HepG2 (cell line): Measurements from ENCODE around the gene ELP5. TPM values are rescaled to one million over a fixed set of nuclear protein-coding genes. Genes with fewer than 3 reads are reported as not detected.

Experiments used
- ARNTL ChIP-seq: sonication (generic); formaldehyde crosslinking; IDR thresholded peaks from 2 replicates; pipeline ENCODE4 v1.4.0; 2020; ENCODE audit warnings: mild to moderate bottlenecking, missing genetic modification reagents
- DNMT3B ChIP-seq: conservative IDR thresholded peaks from 2 replicates; pipeline ENCODE4 v1.6.1; 2016; ENCODE audit warnings: missing biosample characterization, control low read depth
- EED ChIP-seq: sonication (generic); formaldehyde crosslinking; IDR thresholded peaks from 2 replicates; pipeline ENCODE4 v1.5.0; 2020; ENCODE audit warnings: mild to moderate bottlenecking, missing genetic modification reagents
- EHMT2 ChIP-seq: fragments of 200-600 bp; sonication (generic); IDR thresholded peaks from 2 replicates; pipeline ENCODE4 v1.7.0; 2017; ENCODE audit warnings: antibody characterized with exemption, low read depth, low read length, borderline replicate concordance
- HMG20A ChIP-seq: IDR thresholded peaks from 2 replicates; pipeline ENCODE4 v1.6.1; 2016; ENCODE audit warnings: borderline replicate concordance
- MZF1 ChIP-seq: sonication (generic); formaldehyde crosslinking; IDR thresholded peaks from 2 replicates; pipeline ENCODE4 v1.8.1; 2023; ENCODE audit warnings: mild to moderate bottlenecking, missing genetic modification reagents, borderline replicate concordance
- PCBP1 ChIP-seq: fragments of 200-400 bp; formaldehyde crosslinking; IDR thresholded peaks from 2 replicates; pipeline ENCODE4 v1.6.1; 2017; ENCODE audit warnings: mild to moderate bottlenecking, low read depth, low read length, borderline replicate concordance
- PHF8 ChIP-seq: sonication (generic); formaldehyde crosslinking; IDR thresholded peaks from 2 replicates; pipeline ENCODE4 v1.5.0; 2020; ENCODE audit warnings: missing genetic modification reagents
- RBFOX2 ChIP-seq: fragments of 200-400 bp; formaldehyde crosslinking; IDR thresholded peaks from 2 replicates; pipeline ENCODE4 v1.6.1; 2017; ENCODE audit warnings: low read depth, mild to moderate bottlenecking, low read length
- YEATS4 ChIP-seq: sonication (generic); formaldehyde crosslinking; IDR thresholded peaks from 2 replicates; pipeline ENCODE4 v1.4.0; 2020; ENCODE audit warnings: missing genetic modification reagents, borderline replicate concordance
- ZBTB1 ChIP-seq: sonication (generic); formaldehyde crosslinking; IDR thresholded peaks from 2 replicates; pipeline ENCODE4 v1.4.0; 2020; ENCODE audit warnings: missing genetic modification reagents, borderline replicate concordance
- ZKSCAN1 ChIP-seq: fragments of 150-350 bp; IDR thresholded peaks from 2 replicates; pipeline ENCODE4 v1.6.1; 2014; ENCODE audit warnings: low read length
- ZNF441 ChIP-seq: sonication (generic); formaldehyde crosslinking; IDR thresholded peaks from 2 replicates; pipeline ENCODE4 v1.7.0; 2021; ENCODE audit warnings: missing genetic modification reagents, borderline replicate concordance
- ZNF468 ChIP-seq: sonication (generic); formaldehyde crosslinking; IDR thresholded peaks from 2 replicates; pipeline ENCODE4 v1.8.0; 2022; ENCODE audit warnings: mild to moderate bottlenecking, moderate library complexity, missing genetic modification reagents
- polyA plus RNA-seq, 8 experiments: library from polyadenylated mRNA; depleted of rRNA in 3 of 8; stranded (reverse) in 7 of 8; unstranded in 1 of 8; fragments of >200 nt; fragmentation: Illumina TruSeq in 4 of 8; extraction: Trizol in 4 of 8; gene quantifications; 2 replicates each; pipeline versions ENCODE4 v1.2.1 to v1.2.3, GENCODE V29; 2011 to 2016; ENCODE audit warnings: low read depth in 4 of 8, missing spikeins in 1 of 8, mixed read lengths in 1 of 8; ENCODE audit not compliant: insufficient read depth in 1 of 8
- total RNA-seq, 5 experiments: library from RNA; depleted of rRNA; stranded (reverse); fragments of >200 nt; fragmentation: Illumina TruSeq; extraction: Trizol; gene quantifications; 2 replicates each; pipeline ENCODE4 v1.2.3, GENCODE V29; 2016; ENCODE audit warnings: low read depth in 1 of 5
- TF ChIP-seq, protein P1 (sequence below): sonication (generic); formaldehyde crosslinking; IDR thresholded peaks from 2 replicates; pipeline ENCODE4 v1.5.0; 2020; ENCODE audit warnings: missing genetic modification reagents
- TF ChIP-seq, protein P2 (sequence below): sonication (generic); formaldehyde crosslinking; IDR thresholded peaks from 2 replicates; pipeline ENCODE4 v1.5.0; 2020; ENCODE audit warnings: mild to moderate bottlenecking, missing genetic modification reagents
- TF ChIP-seq, protein P3 (sequence below): sonication (generic); formaldehyde crosslinking; IDR thresholded peaks from 2 replicates; pipeline ENCODE4 v1.5.1; 2020; ENCODE audit warnings: mild to moderate bottlenecking, moderate library complexity, missing genetic modification reagents
- TF ChIP-seq, protein P4 (sequence below): sonication (generic); formaldehyde crosslinking; IDR thresholded peaks from 2 replicates; pipeline ENCODE4 v1.5.0; 2020; ENCODE audit warnings: mild to moderate bottlenecking, missing genetic modification reagents
- TF ChIP-seq, protein P5 (sequence below): sonication (generic); formaldehyde crosslinking; IDR thresholded peaks from 2 replicates; pipeline ENCODE4 v1.5.0; 2020; ENCODE audit warnings: mild to moderate bottlenecking, missing genetic modification reagents

Gene ELP5
- total and polyA plus RNA-seq, 2 of the 13 experiments (the other 11 are each of a cell fraction or from before 2014, with no cell fraction given), result 67.6 to 69.8 TPM

DNA sequence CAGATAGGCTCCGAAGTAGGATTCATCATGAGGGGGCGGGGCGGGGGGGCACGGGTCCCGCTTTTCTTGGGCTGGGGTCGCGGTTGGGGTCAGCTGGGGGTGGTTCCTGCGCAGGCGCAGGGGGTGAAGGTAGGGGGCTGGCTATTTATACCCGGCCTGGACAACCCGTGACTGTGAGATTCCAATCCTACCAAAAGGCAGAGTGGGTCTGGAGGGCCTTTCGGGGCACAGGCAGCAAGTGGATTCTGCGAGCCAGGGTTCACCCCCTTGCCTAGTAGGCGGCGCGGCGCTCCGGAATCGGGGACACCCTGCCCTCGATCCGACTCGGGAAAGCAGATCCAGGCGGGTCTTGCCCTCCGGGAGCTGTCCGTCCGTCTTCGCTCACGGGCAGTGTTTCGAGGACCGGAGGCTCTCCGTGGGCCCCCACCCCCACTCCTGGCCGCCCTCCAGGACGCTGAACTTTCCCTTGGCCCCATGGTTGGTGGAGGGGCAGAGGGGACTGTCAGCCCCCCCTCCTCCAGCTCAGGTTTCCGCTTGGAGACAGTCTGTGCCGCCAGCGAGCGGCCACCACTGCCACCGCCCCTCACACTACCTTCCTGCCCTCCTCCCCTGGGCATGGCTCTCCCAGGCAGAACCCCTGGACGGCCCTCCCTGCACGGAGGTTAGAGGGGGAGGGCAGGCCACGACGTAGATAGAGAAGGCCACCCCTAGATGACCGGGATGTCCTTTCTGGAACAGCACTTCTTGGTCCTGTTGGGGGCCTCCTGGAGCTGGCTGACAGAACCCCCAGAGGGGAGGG lies 30.1 kb downstream of the ELP5 start (continued):
- TF ChIP-seq, protein P1, sequence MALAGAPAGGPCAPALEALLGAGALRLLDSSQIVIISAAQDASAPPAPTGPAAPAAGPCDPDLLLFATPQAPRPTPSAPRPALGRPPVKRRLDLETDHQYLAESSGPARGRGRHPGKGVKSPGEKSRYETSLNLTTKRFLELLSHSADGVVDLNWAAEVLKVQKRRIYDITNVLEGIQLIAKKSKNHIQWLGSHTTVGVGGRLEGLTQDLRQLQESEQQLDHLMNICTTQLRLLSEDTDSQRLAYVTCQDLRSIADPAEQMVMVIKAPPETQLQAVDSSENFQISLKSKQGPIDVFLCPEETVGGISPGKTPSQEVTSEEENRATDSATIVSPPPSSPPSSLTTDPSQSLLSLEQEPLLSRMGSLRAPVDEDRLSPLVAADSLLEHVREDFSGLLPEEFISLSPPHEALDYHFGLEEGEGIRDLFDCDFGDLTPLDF (CRISPR knock-in tag), result no peak
- TF ChIP-seq PCBP1, result 0 out of 2 replicates have a peak, but pooled peaks have one; percentile 19
- no peak for TF ChIP-seq HMG20A
- TF ChIP-seq ZNF468 (CRISPR knock-in tag), result no peak
- TF ChIP-seq, protein P2, sequence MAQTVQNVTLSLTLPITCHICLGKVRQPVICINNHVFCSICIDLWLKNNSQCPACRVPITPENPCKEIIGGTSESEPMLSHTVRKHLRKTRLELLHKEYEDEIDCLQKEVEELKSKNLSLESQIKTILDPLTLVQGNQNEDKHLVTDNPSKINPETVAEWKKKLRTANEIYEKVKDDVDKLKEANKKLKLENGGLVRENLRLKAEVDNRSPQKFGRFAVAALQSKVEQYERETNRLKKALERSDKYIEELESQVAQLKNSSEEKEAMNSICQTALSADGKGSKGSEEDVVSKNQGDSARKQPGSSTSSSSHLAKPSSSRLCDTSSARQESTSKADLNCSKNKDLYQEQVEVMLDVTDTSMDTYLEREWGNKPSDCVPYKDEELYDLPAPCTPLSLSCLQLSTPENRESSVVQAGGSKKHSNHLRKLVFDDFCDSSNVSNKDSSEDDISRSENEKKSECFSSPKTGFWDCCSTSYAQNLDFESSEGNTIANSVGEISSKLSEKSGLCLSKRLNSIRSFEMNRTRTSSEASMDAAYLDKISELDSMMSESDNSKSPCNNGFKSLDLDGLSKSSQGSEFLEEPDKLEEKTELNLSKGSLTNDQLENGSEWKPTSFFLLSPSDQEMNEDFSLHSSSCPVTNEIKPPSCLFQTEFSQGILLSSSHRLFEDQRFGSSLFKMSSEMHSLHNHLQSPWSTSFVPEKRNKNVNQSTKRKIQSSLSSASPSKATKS (CRISPR knock-in tag), result no peak
- peak; percentile 22 for TF ChIP-seq PHF8 (CRISPR knock-in tag)
- TF ChIP-seq ZKSCAN1, result no peak
- TF ChIP-seq, protein P3, sequence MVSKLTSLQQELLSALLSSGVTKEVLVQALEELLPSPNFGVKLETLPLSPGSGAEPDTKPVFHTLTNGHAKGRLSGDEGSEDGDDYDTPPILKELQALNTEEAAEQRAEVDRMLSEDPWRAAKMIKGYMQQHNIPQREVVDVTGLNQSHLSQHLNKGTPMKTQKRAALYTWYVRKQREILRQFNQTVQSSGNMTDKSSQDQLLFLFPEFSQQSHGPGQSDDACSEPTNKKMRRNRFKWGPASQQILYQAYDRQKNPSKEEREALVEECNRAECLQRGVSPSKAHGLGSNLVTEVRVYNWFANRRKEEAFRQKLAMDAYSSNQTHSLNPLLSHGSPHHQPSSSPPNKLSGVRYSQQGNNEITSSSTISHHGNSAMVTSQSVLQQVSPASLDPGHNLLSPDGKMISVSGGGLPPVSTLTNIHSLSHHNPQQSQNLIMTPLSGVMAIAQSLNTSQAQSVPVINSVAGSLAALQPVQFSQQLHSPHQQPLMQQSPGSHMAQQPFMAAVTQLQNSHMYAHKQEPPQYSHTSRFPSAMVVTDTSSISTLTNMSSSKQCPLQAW (CRISPR knock-in tag), result peak; percentile 37; the same call in 1 of the 2 replicates
- no peak for TF ChIP-seq MZF1 (CRISPR knock-in tag)
- no peak for TF ChIP-seq ZNF441 (CRISPR knock-in tag)
- TF ChIP-seq, protein P4, sequence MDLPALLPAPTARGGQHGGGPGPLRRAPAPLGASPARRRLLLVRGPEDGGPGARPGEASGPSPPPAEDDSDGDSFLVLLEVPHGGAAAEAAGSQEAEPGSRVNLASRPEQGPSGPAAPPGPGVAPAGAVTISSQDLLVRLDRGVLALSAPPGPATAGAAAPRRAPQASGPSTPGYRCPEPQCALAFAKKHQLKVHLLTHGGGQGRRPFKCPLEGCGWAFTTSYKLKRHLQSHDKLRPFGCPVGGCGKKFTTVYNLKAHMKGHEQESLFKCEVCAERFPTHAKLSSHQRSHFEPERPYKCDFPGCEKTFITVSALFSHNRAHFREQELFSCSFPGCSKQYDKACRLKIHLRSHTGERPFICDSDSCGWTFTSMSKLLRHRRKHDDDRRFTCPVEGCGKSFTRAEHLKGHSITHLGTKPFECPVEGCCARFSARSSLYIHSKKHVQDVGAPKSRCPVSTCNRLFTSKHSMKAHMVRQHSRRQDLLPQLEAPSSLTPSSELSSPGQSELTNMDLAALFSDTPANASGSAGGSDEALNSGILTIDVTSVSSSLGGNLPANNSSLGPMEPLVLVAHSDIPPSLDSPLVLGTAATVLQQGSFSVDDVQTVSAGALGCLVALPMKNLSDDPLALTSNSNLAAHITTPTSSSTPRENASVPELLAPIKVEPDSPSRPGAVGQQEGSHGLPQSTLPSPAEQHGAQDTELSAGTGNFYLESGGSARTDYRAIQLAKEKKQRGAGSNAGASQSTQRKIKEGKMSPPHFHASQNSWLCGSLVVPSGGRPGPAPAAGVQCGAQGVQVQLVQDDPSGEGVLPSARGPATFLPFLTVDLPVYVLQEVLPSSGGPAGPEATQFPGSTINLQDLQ (CRISPR knock-in tag), result no peak
- no peak; the same call in 1 of the 2 replicates for TF ChIP-seq RBFOX2
- no peak for TF ChIP-seq YEATS4
- no peak for TF ChIP-seq EED
- no peak for TF ChIP-seq DNMT3B
- no peak for TF ChIP-seq ZBTB1 (CRISPR knock-in tag)
- no peak for TF ChIP-seq EHMT2
- TF ChIP-seq, protein P5, sequence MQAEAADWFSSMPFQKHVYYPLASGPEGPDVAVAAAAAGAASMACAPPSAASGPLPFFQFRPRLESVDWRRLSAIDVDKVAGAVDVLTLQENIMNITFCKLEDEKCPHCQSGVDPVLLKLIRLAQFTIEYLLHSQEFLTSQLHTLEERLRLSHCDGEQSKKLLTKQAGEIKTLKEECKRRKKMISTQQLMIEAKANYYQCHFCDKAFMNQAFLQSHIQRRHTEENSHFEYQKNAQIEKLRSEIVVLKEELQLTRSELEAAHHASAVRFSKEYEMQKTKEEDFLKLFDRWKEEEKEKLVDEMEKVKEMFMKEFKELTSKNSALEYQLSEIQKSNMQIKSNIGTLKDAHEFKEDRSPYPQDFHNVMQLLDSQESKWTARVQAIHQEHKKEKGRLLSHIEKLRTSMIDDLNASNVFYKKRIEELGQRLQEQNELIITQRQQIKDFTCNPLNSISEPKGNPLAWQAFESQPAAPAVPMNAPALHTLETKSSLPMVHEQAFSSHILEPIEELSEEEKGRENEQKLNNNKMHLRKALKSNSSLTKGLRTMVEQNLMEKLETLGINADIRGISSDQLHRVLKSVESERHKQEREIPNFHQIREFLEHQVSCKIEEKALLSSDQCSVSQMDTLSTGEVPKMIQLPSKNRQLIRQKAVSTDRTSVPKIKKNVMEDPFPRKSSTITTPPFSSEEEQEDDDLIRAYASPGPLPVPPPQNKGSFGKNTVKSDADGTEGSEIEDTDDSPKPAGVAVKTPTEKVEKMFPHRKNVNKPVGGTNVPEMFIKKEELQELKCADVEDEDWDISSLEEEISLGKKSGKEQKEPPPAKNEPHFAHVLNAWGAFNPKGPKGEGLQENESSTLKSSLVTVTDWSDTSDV (CRISPR knock-in tag), result no peak
- TF ChIP-seq ARNTL (CRISPR knock-in tag), result no peak
